B cell (primary cell): ENCODE data around the gene FEZ2. TPM values are rescaled to one million over a fixed set of nuclear protein-coding genes. Genes with fewer than 3 reads are reported as not detected.

Experiments
- ATAC-seq: fragments of 200-7000 bp; cut with Tn5 transposase; one replicate; pipeline ENCODE4 v1.10.0; 2021; ENCODE audit warnings: low read depth, mild to moderate bottlenecking, moderate number of reproducible peaks, moderate library complexity
- CTCF ChIA-PET: fragments of 350-600 bp; sonication (Branson Sonifier 250); formaldehyde crosslinking; loops from one replicate; lab custom pipeline; 2021; ENCODE audit warnings: antibody characterized with exemption, inconsistent platforms; lab: Charles Lee
- POLR2A ChIA-PET: fragments of 350-600 bp; sonication (Branson Sonifier 250); formaldehyde crosslinking; loops from one replicate; lab custom pipeline; 2021; ENCODE audit warnings: antibody characterized with exemption; lab: Charles Lee
- DNase-seq: peaks from one replicate; pipeline ENCODE4 v3.0.0; 2013
- H2AFZ ChIP-seq: 2 replicates; pipeline ENCODE4 v1.6.1; 2012; ENCODE audit warnings: mild to moderate bottlenecking, low read depth, low read length; ENCODE audit not compliant: insufficient read depth, poor library complexity, severe bottlenecking
- H3K27ac ChIP-seq, 2 donors: 1 replicate in 1 of 2; 2 replicates in 1 of 2; pipeline ENCODE4 v1.5.1; 2012 to 2013; ENCODE audit warnings: low read length in 2 of 2, mild to moderate bottlenecking in 2 of 2, moderate library complexity in 1 of 2
- H3K27me3 ChIP-seq, 4 experiments: fragments of 200-600 bp in 1 of 4; sonication (generic) in 1 of 4; replicated peaks in 1 of 4; 1 replicate in 2 of 4; 2 replicates in 2 of 4; pipeline versions ENCODE4 v1.6.1 to v1.7.0; 2013 to 2016; ENCODE audit warnings: low read length in 3 of 4, mild to moderate bottlenecking in 2 of 4, mixed read lengths in 1 of 4, moderate library complexity in 1 of 4; ENCODE audit not compliant: insufficient read depth in 4 of 4, control insufficient read depth in 3 of 4; ENCODE audit errors: control extremely low read depth in 1 of 4
- H3K36me3 ChIP-seq, 2 experiments: replicated peaks in 1 of 2; 1 replicate in 1 of 2; 2 replicates in 1 of 2; pipeline versions ENCODE4 v1.6.1 to v1.7.1; 2013; ENCODE audit warnings: low read length in 1 of 2; ENCODE audit not compliant: insufficient read depth in 2 of 2, control insufficient read depth in 1 of 2; ENCODE audit errors: control extremely low read depth in 1 of 2, extremely low read depth in 1 of 2
- H3K4me1 ChIP-seq, 2 donors: fragments of 200-600 bp in 1 of 2; sonication (generic) in 1 of 2; 1 replicate in 1 of 2; 2 replicates in 1 of 2; pipeline versions ENCODE4 v1.5.1 to v1.6.1; 2013 to 2017; ENCODE audit warnings: low read length in 2 of 2; ENCODE audit not compliant: control insufficient read depth in 2 of 2, insufficient read depth in 2 of 2
- H3K4me2 ChIP-seq: replicated peaks from 2 replicates; pipeline ENCODE3; 2012; ENCODE audit warnings: mild to moderate bottlenecking, low read depth, low read length; ENCODE audit not compliant: poor library complexity, severe bottlenecking
- H3K4me3 ChIP-seq, 5 experiments: fragments of 200-600 bp in 1 of 5; sonication (generic) in 1 of 5; 1 replicate in 3 of 5; 2 replicates in 2 of 5; pipeline versions ENCODE4 v1.5.1 to v1.7.0; 2011 to 2016; ENCODE audit warnings: low read length in 4 of 5, mild to moderate bottlenecking in 4 of 5, low read depth in 2 of 5, control low read depth in 1 of 5, moderate library complexity in 1 of 5; ENCODE audit not compliant: insufficient read depth in 1 of 5; ENCODE audit errors: control extremely low read depth in 1 of 5, extremely low read depth in 1 of 5
- H3K79me2 ChIP-seq: fragments of 200-600 bp; sonication (generic); one replicate; pipeline ENCODE4 v1.6.0; 2016; ENCODE audit warnings: low read length; ENCODE audit not compliant: control insufficient read depth, insufficient read depth
- H3K9ac ChIP-seq: fragments of 200-600 bp; sonication (generic); 2 replicates; pipeline ENCODE4 v1.6.1; 2017; ENCODE audit warnings: mild to moderate bottlenecking, low read length, moderate library complexity
- H3K9me3 ChIP-seq, 3 donors: one replicate each; pipeline versions ENCODE4 v1.6.1 to v1.7.1; 2013; ENCODE audit warnings: low read length in 2 of 3; ENCODE audit not compliant: control insufficient read depth in 2 of 3, insufficient read depth in 1 of 3; ENCODE audit errors: control extremely low read depth in 1 of 3
- H4K20me1 ChIP-seq: 2 replicates; pipeline ENCODE4 v1.6.0; 2012; ENCODE audit warnings: mild to moderate bottlenecking, low read length; ENCODE audit not compliant: insufficient read depth, control insufficient read depth, poor library complexity, severe bottlenecking
- H3K27ac Mint-ChIP-seq: one replicate; pipeline ENCODE4 v1.8.0; 2021; ENCODE audit warnings: mixed read lengths
- H3K27me3 Mint-ChIP-seq: one replicate; pipeline ENCODE4 v1.8.0; 2021; ENCODE audit warnings: mixed read lengths
- H3K4me1 Mint-ChIP-seq: one replicate; pipeline ENCODE4 v1.8.0; 2021; ENCODE audit warnings: mixed read lengths
- H3K4me3 Mint-ChIP-seq: one replicate; pipeline ENCODE4 v1.8.0; 2021; ENCODE audit warnings: mixed read lengths
- H3K9me3 Mint-ChIP-seq: one replicate; pipeline ENCODE4 v1.8.0; 2022; ENCODE audit warnings: mixed read lengths; ENCODE audit not compliant: insufficient read depth
- EZH2 ChIP-seq: IDR thresholded peaks from 2 replicates; pipeline ENCODE4 v1.6.1; 2012; ENCODE audit warnings: borderline replicate concordance, low read depth, mild to moderate bottlenecking, moderate library complexity, low read length; ENCODE audit not compliant: insufficient read depth, poor library complexity, severe bottlenecking
- WGBS: methylation state at CpG from one replicate; pipeline ENCODE4 v1.1.5; 2013; ENCODE audit warnings: missing lambda C conversion rate; ENCODE audit not compliant: insufficient coverage; 5-methylcytosine and 5-hydroxymethylcytosine counted together
- intact Hi-C: fragments of 100-400 bp; cut with micrococcal nuclease; formaldehyde crosslinking; loops from one replicate; pipeline ENCODE4 v1.10.0; 2022
- polyA plus RNA-seq: library from polyadenylated mRNA; depleted of rRNA; stranded (reverse); fragments of >200 nt; gene quantifications from 2 replicates; pipeline ENCODE4 v1.2.3, GENCODE V29; 2012
- total RNA-seq, 2 donors: library from RNA; stranded (reverse); fragments of 120-200 nt in 1 of 2; gene quantifications; 1 replicate in 1 of 2; 2 replicates in 1 of 2; pipeline versions ENCODE4 v1.2.3 to v1.2.4, GENCODE V29; 2013 to 2022
- TF ChIP-seq, protein P1 (sequence below): fragments of 200-600 bp; IDR thresholded peaks from one replicate; pipeline ENCODE4 v1.8.0; 2022; ENCODE audit warnings: antibody characterized with exemption, mild to moderate bottlenecking

The FEZ2 gene
- total and polyA plus RNA-seq, 2 donors (not counting 1 experiment from before 2014, with no cell fraction given), result 6.2 to 32.7 TPM

DNA sequence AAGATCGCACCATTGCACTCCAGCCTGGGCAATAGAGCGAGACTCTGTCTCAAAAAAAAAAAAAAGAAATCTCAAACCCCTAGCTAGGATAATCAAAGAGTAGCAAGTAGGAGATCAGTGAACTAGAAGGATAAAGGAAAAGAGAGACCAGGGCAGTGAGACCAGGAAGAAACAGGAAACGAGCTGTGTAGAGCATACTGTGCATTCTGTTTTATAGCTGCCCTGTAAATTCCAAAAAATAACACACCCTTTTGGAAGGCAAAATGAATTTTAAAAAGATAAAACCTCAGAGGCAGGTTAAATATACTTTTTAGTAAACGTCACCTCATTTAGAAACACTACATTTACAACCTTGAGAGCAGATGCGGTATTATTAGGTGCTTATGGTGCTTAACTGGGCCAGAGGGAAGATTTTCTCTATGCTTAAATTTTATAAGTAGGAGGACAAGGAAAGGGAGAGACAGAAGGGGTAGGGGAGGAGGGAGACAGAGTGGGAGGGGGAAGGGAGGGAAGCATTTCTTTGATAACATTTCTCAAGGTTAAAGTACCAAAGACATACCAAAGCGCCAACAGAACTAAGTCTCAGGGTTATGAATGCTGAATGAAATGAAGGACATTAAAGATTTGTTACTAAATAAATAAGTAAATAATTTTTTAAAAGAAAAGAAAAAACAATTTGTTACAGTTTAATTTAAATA, 30.1 kb downstream of the FEZ2 start:
- TF ChIP-seq, protein P1, sequence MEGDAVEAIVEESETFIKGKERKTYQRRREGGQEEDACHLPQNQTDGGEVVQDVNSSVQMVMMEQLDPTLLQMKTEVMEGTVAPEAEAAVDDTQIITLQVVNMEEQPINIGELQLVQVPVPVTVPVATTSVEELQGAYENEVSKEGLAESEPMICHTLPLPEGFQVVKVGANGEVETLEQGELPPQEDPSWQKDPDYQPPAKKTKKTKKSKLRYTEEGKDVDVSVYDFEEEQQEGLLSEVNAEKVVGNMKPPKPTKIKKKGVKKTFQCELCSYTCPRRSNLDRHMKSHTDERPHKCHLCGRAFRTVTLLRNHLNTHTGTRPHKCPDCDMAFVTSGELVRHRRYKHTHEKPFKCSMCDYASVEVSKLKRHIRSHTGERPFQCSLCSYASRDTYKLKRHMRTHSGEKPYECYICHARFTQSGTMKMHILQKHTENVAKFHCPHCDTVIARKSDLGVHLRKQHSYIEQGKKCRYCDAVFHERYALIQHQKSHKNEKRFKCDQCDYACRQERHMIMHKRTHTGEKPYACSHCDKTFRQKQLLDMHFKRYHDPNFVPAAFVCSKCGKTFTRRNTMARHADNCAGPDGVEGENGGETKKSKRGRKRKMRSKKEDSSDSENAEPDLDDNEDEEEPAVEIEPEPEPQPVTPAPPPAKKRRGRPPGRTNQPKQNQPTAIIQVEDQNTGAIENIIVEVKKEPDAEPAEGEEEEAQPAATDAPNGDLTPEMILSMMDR, result no peak
- TF ChIP-seq EZH2, result no peak
- Histone ChIP-seq H2AFZ (no peak overlapping the region), H3K36me3 (peaks cover 6 to 23% of the 10 kb centered on the region in 2 experiments), H3K4me3 (no peak overlapping the region), H3K4me2 (no peak overlapping the region), H3K4me1 (no peaks in the 10 kb centered on the region), H3K9me3 (no peaks in the 10 kb centered on the region), H3K27me3 (no peaks in the 10 kb centered on the region), H3K79me2 (peaks cover 4% of the 10 kb centered on the region), H3K27ac (no peak overlapping the region), H4K20me1 (no peaks in the 10 kb centered on the region), H3K9ac (no peak overlapping the region)
- no peaks in the 10 kb centered on the region for H3K9me3 Mint-ChIP-seq
- H3K4me3 Mint-ChIP-seq, result no peak overlapping the region
- H3K27me3 Mint-ChIP-seq, result no peaks in the 10 kb centered on the region
- no peaks in the 10 kb centered on the region for H3K4me1 Mint-ChIP-seq
- ChIA-PET CTCF (interaction anchor here (0.5 kb wide), 1 partner anchor 45 kb away, joined by 3 read pairs; no protein-coding TSS in a partner anchor), POLR2A (no interaction called here)
- ATAC-seq (no peak), DNase-seq (no peak)
- H3K27ac Mint-ChIP-seq, result no peak overlapping the region
- WGBS, result no CpG with 5 or more reads among the region's 6 CpGs
- intact Hi-C loops, result no loop called here

DNA sequence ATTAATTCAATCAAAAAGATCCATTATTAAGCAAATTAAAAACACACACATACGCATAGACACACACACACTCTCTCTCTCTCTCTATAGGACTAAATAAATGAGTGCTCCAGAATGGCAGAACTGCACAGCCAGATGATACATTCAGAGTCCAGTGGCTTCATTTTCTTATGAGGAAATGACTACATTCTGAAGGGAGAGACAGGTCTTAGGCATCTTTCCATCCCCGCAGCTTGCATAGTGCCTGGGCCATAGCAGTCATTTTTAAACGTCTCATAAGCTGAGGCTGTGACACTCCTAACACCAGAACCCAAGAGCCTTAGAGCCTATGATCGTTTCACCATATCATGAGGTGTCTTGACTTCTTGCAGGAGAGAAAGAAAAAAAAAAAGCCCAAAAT, 31.1 kb downstream of the FEZ2 start:
- Mint-ChIP-seq H3K4me3 (no peak overlapping the region), H3K27me3 (no peaks in the 10 kb centered on the region), H3K27ac (no peak overlapping the region), H3K9me3 (no peaks in the 10 kb centered on the region), H3K4me1 (no peaks in the 10 kb centered on the region)
- ATAC-seq (no peak), DNase-seq (no peak)
- no peaks in the 10 kb centered on the region for H3K27me3 ChIP-seq
- no peaks in the 10 kb centered on the region for H3K4me1 ChIP-seq
- peaks cover 4% of the 10 kb centered on the region for H3K79me2 ChIP-seq
- H3K9me3 ChIP-seq, result no peaks in the 10 kb centered on the region
- no peaks in the 10 kb centered on the region for H4K20me1 ChIP-seq
- CTCF ChIA-PET, result no interaction called here
- whole genome bisulfite sequencing, result 100% methylated on average over 1 of the region's 4 CpGs
- TF ChIP-seq EZH2, result no peak
- TF ChIP-seq, protein P1, result no peak
- POLR2A ChIA-PET, result no interaction called here
- no peak overlapping the region for H3K4me2 ChIP-seq
- H3K9ac ChIP-seq, result no peak overlapping the region
- H3K27ac ChIP-seq, result no peak overlapping the region
- H3K36me3 ChIP-seq, result peaks cover 6 to 21% of the 10 kb centered on the region in 2 experiments
- no peak overlapping the region for H3K4me3 ChIP-seq
- no peak overlapping the region for H2AFZ ChIP-seq
- intact Hi-C loops, result no loop called here
